Left lobe of liver (tissue), 2 donors: ENCODE results near the gene PDLIM5. TPM values are rescaled to one million over a fixed set of nuclear protein-coding genes. Genes with fewer than 3 reads are reported as not detected.
"Not testable (repeated sequence)": the region's sequence is repeated elsewhere in the genome, so short reads cannot be mapped to it uniquely, and the experiment has no call there.

Experiments used
- ATAC-seq: fragments of 200-7000 bp; cut with Tn5 transposase; one replicate; pipeline ENCODE4 v1.9.1; 2020; ENCODE audit warnings: mild to moderate bottlenecking, moderate library complexity
- DNase-seq: peaks from one replicate; pipeline ENCODE4 v3.0.0-alpha.2; 2020; ENCODE audit warnings: low spot score
- total RNA-seq: library from RNA; stranded (reverse); gene quantifications from one replicate; pipeline ENCODE4 v1.2.1, GENCODE V29; 2021
- donor health status: DM: no; HTN: no; CAD: no; lungs with moderate emphysema.
- donor health status: DM: no; HTN: yes; CAD: no.

The PDLIM5 gene
- total RNA-seq, 1 donor from 2014 or later: 79.0 TPM

DNA sequence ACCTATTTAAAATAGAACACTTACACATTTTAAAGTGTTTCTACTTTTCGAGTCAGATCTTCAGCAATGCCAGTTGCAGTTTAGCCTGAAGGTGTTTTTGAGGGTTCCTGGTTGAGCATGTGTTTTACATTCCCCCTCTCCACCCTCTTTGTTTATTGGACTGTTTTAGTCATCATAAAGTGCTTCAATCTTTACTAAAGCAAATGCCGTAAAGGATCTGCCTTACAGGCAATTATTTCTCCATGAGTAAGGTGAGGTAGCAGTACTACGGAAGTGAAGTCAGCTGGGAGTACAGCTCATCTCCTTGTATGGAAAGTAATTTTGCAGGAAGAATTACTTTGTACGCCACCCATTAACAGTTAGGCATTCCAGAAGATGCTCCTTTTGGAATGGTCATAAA lies 36.9 kb downstream of the PDLIM5 start:
- no peak for DNase-seq
- no peak for ATAC-seq

DNA sequence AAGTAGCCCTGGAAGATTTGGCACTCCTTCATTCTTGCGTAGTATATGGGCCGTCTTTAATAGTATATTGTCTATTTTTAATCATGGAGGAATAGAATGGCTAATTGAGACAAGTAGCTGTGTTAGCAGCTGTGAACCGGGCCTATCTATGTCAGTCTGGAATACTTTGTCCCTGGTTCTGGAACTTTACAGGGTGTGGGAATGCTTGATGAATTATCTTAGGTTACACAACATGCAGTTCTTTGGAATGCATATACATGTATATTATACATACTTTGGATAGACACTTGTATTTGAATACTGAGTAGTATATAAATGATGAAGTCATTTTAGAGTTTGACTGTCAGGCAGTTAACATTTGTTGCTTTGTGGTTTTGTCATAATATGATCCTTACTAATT lies 37.4 kb downstream of the PDLIM5 start:
- DNase-seq (no peak), ATAC-seq (peak; percentile 27)

DNA sequence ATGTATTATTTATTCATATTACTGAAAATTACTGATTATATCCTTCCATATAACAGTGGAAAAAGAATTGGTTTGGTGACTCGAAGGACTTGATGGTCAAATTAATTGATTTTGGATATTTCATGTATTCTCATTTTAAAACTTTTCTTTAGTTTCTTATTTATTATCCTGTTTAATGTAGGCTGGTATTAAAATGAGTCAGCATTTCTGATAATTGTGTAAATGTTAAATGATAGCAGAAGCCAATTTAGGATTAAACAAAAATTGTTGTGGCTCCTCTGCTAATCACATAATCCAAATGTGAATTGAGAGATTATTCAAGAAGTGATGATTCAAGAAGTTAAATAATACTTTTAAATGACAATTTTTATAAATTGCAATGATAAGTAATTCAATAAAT lies 38.7 kb downstream of the PDLIM5 start:
- ATAC-seq (no peak), DNase-seq (no peak)

DNA sequence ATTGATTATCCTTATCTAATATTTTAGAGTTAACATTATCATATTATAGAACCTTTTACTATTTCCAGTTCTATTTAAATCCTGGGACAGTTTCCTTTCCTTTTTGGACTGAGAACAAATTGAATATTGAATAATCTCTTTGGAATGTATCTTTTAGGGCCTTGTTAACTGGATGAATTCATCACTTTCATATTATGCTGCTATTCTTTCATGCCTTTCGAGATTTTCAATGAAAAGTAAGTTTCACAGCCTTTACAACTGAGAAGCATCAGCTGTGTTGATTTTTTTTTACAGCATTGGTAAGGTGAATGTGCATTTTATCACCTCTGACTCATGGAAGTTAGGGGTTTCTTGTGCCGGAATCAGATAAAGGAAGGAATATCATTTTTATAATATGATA lies 39.6 kb downstream of the PDLIM5 start:
- DNase-seq (no peak), ATAC-seq (no peak)

DNA sequence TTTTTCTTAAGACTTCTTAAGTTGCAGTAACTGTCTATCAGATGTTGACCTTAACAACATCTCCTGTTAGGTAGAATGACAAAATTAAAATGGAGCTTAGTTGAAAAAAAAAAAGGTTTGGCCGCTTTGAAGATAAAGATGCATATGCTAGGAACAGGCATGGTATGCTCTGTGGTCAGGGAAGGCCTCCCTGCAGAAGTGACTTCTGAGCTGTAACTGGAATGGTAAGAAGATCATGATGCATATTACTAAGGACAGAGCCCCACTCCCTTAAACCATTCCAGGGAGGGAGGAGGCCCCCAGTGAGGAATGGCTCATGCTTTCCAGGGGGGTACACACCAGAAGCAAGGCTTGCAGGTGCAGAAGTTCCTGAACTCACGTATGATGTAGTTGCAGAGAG lies 43.7 kb downstream of the PDLIM5 start:
- ATAC-seq (no peak), DNase-seq (no peak)

DNA sequence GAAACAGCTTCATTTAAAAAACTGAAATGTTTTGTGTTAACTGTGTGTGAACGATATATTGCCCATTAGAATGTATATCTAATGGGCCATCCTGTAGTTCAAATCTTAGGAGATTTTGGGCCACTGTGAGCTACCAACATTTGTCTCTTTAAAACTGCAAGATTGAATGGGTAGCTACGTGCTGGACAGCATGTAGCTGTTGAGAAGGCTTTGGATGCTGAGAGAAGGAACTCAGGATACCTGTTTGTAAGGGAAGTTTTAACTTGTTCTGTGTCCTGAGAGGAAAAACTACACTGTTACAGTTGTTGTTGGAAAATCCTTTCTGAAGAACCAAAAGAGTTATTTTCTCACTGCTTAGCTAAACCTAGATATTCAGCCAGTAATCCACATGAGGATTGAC lies 45.9 kb downstream of the PDLIM5 start:
- ATAC-seq (peak; percentile 14), DNase-seq (no peak)

DNA sequence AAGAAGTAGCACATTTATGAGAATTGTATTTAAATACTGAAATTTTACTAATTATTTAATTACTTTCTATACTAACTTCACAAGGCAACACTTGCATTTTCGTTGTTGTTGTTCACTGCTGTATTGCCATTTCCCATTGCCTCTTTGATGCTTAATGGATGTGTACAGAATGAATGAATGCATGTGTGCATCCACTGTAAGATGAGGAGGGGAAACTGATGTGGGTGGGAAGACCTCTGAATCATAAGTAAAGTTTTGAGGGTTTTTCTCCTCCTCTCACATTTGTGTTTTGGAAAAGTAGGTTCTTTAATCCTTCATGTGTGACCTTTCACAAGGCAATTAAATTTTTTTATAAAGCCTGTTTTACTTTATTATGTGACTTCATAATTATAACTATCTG lies 46.8 kb downstream of the PDLIM5 start:
- ATAC-seq: no peak
- DNase-seq: no peak

DNA sequence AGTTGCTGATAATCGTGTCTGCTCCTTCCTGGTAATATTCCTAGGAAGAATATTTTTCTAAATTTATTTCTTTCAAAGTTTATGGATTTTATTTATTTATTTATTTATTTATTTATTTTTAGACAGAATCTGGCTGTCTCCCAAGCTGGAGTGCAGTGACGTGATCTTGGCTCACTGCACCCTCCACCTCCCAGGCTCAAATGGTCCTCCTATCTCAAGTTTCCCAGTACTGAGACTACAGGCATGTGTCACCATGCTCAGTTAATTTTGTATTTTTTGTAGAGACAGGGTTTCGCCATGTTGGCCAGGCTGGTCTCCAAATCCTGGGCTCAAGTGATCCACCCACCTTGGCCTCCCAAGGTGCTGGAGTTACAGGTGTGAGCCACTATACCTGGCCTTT lies 48.9 kb downstream of the PDLIM5 start:
- DNase-seq: no peak
- ATAC-seq: peak; percentile 38

DNA sequence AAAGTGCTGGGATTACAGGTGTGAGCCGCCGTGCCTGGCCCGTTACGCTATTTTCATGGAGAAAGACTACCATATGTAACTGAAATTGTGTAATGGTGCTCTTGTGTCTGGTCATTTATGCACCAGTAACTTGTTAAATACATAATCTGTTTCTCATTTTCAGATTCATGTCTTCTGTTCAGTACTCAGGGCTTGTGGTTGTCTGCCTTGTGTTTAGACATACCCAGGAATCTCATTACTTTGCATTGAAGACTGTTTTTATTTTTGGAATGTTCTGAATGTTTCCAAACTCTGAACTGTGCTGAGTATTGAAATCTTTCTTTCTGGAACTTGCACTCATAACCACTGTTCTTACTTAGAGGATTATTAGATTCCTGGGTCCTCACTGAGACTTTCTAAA lies 52.8 kb downstream of the PDLIM5 start:
- no peak for DNase-seq
- no peak for ATAC-seq

DNA sequence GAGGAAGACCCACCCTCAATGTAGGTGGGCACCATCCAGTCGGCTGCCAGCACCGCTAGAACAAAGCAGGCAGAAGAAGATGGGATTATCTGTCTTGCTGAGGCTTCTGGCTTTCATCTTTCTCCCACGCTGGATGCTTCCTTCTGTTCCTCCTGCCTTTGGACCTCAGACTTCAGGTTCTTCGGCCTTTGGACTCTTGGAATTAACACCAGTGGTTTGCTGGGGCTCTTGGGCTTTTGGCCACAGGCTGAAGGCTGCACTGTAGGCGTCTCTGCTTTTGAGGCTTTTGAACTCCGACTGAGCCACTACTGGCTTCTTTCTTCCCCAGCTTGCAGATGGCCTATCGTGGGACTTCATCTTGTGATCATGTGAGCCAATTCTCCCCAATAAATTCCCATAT lies 55.1 kb downstream of the PDLIM5 start:
- DNase-seq (peak; percentile 54), ATAC-seq (peak; percentile 57)

DNA sequence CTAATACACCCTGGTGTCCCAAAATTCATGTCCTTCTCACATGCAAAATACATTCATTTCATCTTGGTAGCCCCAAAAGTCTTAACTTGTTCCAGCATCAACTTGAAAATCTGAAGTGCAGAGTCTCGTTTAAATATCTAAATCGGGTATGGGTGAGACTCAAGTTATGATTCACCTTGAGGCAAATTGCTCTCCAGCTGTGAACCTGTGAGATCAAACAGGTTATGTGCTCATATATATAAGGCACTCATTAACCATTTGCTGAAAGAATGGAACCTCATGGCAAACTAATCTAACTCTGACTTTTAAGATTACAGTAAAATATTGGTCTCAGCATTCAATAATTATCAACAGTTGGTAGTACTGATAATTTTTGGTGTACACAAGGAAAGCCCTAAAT lies 55.5 kb downstream of the PDLIM5 start:
- ATAC-seq (no peak), DNase-seq (no peak)

DNA sequence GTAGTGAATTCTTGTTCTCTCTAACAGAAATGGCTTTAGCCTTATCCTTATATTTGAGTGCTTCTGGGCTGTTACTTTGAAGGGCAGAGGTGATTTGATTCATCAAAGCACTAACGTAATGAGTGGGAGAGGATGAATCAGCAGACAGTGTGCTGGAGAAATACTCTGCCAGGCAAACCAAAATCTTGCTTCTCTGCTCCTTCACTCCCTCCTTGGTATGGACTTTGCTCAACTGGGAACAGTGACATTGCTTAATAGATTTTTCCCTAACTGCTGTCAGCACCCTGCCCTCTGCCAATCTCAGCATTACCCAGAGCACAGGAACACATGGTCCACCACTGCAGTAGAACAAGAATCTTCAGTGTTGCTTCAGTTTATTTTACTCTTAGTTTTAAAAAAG lies 56.0 kb downstream of the PDLIM5 start:
- ATAC-seq: peak; percentile 95
- DNase-seq: peak; percentile 64

DNA sequence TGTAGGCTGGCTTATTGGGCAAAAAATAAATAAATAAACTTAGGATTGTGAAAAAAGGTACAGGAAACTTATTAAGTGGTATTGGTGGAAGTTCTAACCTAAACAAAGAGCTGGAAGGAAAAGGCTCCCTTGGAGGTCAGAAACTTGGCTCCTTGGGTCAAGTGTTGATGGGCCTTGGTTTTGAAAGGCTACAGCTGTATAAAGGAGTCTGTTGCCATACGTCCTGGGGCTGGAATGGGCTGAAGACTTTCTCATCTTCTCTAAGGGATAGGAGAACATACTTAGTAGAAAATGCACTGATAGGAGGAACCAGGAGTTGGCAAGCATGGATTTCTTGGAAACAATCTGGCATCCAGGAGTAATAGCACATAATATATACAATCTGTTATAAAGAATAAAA lies 56.6 kb downstream of the PDLIM5 start:
- ATAC-seq (no peak), DNase-seq (no peak)

DNA sequence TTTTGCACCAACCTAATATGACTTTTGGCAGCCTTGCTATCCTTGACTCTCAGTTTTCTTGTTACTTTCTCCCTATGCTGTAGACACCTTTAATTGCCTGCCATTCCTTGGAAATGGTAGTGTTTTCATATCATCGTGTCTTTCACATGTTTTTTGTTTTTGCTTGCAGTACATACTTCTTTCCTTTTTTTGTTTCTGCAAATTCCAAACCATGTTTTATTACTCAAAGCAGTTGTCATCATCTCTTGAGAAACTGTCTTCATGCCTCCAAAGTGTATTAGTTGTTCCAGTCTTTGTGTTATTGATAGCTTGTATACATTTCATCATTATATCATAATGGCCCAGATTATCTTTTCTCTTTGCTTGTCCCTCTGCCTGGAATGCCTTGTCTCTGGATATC lies 57.1 kb downstream of the PDLIM5 start:
- no peak for ATAC-seq
- no peak for DNase-seq

DNA sequence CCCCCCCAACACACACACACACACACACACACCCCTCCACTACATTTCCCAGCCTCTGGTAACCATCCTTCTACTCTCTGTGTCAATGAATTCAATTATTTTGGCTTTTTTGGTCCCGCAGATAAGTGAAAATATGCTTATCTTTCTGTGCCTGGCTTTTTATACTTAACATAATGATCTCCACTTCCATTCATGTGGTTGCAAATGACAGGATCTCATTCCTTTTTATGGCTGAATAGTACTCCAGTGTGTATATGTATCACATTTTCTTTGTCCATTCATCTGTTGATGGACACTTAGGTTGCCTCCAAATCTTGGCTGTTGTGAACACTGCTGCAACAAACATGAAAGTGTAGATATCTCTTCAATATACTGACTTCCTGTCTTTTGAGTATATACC lies 59.8 kb downstream of the PDLIM5 start:
- DNase-seq: no peak
- no peak for ATAC-seq

DNA sequence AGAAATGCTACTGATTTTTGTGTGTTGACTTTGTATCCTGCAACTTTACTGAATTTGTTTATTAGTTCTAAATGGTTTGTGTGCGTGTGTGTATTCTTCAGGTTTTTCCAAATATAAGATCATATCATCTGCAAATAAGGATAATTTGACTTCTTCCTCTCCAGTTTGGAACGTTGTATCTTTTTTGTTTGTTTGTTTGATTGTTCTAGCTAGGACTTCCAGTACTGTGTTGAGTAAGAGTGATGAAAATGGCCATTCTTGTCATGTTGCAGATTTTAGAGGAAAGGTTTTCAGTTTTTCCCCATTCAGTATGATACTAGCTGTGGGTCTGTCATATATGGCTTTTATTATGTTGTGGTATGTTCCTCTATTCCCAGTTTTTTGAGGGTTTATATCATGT lies 61.8 kb downstream of the PDLIM5 start:
- not testable (repeated sequence) for DNase-seq, ATAC-seq

DNA sequence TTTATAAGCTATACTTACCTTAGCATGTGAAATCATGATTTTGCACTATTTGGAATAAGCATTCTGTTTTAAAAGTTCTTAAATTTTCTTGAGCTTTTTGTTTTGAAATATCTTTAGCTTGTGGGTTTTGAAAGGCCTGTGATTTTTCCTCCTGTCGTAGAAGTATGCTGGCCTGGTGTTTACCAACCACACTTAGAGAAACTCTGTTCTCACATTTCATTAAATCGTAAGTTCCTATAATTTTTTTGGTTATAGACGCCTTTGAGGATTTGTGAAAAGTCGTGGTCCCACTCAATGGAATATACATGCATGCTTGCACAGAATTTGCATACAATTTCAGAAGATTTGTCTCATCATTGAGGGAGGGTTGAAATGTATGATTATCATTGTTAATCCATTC lies 63.6 kb downstream of the PDLIM5 start:
- DNase-seq (no peak), ATAC-seq (no peak)

DNA sequence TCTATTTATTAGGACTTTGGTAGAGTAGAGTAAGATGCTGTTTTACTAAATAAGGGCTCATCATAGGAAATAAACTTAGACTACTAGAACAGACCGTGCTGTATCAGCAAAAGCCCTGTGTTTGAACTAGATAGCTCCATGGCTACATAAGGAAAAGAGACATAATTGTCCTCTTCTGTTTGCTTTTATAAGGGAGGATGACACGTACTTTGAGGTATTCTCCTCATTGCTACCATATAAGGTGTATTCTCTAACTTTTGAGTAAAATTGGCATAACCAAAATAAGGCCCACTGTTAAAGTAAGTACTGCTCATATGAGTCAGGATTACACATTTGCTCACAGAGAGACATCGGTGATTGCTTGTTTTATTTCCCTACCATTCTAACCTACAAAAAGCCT lies 64.3 kb downstream of the PDLIM5 start:
- DNase-seq (no peak), ATAC-seq (peak; percentile 62)

DNA sequence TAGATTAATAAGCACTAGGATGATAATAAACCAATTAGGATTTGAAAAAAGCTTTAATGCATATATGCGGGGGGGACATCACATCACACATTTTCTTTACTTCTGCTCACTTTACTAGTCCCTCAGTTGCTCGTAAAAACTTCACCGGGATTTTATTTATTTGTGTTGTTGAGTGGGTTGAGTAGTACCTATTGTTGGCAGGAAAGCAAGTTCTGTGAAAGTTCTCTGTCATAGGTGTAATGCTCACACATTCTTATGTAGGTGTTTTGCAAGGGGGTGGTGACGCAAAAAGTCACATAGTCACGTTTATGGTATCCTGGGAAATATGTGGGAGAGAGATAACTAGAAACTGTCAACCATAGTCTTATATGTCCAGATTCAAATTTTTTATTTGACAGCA lies 65.3 kb downstream of the PDLIM5 start:
- no peak for ATAC-seq
- no peak for DNase-seq

DNA sequence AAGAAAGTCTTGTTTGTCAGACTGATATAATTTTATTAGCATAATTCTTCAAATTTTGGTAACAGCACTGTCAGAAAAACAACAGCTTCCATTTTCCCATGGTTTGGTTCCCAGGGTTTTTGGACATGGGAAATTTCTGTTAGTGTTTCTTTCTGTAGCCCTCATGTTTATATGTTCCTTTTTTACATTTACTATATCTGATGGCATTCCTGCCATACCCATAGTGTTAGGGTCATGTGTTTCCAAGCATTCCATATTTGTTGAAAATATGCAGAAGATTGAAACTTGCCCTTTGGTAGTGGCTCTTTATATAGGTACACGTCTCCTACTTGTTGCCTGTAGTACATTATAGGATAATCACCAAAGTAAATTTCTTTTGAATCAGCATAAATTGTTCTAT lies 65.8 kb downstream of the PDLIM5 start:
- ATAC-seq (no peak), DNase-seq (no peak)

DNA sequence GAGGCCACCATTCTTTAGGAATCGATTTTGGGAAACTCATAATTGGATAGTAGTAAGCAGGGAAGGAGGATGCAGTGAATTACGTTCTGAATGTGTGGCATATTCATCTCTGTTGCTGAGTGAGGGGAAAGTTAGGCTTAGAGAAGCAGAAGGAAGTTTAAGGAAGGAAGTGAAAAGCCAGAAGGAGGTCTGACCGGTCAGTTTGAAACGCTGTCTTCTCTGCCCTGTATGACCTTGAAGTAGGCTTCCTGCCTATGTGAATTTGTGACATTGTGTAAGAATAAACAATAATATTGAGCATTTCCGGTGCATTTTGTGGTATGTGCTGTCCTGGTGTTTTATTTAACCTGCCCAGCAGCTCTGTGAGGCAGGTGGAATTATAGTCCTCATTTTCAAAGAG lies 67.3 kb downstream of the PDLIM5 start:
- ATAC-seq: peak; percentile 29
- no peak for DNase-seq

DNA sequence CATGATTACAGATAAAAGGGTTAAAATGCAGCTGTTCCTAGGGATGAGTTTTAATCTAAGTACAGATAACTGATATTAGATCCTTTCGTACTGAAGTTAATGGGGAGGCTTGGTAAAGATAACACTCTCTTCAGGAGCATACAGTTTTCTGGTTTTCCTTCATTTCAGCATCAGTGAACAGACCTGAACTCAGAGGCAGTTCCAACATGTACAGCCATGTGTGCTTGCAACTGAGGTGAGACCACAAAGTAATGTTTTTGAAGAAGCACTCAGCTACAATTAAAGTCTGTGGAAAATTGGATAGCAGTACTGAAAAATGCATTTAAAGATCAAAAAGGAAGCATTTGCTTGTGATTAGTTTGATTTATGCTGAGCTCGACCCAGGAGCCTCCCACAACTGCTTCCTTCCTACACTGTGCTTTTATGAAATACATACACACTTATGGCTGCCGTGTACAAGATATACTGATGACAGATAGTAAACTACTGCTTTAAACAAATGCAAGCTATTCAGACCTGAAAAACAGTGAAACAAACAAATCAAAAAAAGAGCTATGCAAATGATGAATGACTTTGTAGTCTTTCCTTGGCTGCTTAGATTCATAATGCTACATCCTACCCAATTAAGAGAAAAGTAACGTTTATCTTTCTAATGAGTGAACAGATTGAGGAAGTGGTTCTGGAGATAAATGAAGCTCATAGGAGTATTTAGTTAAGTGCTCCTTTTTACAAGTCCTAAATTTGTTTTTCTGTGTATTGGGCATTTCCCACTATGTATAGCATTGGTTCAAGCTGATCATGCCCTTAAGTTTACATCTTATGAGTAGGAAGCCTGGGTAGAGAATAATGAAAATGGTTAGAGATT lies 68.4 kb downstream of the PDLIM5 start:
- DNase-seq (no peak), ATAC-seq (peak; percentile 29)

DNA sequence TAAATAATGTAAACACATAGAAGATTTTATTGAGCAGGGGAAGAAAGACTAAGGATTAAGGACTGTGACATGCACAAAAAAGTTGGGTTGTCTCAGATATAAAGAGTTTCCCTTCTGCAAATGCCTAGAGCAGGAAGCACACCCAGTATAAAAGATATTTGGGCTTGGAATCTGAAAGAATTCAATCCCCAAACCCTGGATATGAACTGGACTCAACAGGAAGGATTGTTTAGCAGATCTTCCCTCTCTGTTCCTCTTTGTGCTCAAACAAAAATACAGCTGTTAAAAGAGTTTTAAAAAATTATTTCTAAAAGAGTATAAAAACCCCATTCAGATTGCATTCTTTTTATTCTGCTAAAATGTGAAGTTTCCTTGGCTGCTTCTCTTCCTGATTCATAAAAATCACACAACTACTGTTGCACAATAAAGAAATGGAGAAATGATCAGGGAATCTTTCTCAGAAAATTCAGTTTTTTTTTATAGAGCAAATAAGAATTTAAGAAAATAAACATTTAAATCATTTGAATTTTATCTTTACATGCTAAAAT lies 71.4 kb downstream of the PDLIM5 start:
- no peak for ATAC-seq
- DNase-seq: no peak
